Trophoblast cell (in vitro differentiated cells and primary cell): ENCODE results near the gene IGF2R.

Source experiments
- DNase-seq, 2 donors: peaks; one replicate each; pipeline ENCODE4 v3.0.0-alpha.2; 2016
- H2AFZ ChIP-seq: 2 replicates; pipeline ENCODE4 v1.6.1; 2013; ENCODE audit warnings: low read length, moderate library complexity, mild to moderate bottlenecking; ENCODE audit not compliant: insufficient read depth, poor library complexity
- H2AK5ac ChIP-seq: 2 replicates; pipeline ENCODE4 v1.6.1; 2013; ENCODE audit warnings: mild to moderate bottlenecking, low read length
- H2BK120ac ChIP-seq: 2 replicates; pipeline ENCODE4 v1.6.1; 2013; ENCODE audit warnings: low read length, mild to moderate bottlenecking, moderate library complexity; ENCODE audit not compliant: insufficient read depth, poor library complexity
- H2BK12ac ChIP-seq: 2 replicates; pipeline ENCODE4 v1.6.1; 2013; ENCODE audit warnings: mild to moderate bottlenecking, low read length, moderate library complexity
- H2BK5ac ChIP-seq: 2 replicates; pipeline ENCODE4 v1.6.1; 2013; ENCODE audit warnings: low read length, low read depth, moderate library complexity, mild to moderate bottlenecking; ENCODE audit not compliant: poor library complexity
- H3K14ac ChIP-seq: 2 replicates; pipeline ENCODE4 v1.6.1; 2013; ENCODE audit warnings: mild to moderate bottlenecking, low read length
- H3K18ac ChIP-seq: 2 replicates; pipeline ENCODE4 v1.6.1; 2013; ENCODE audit warnings: mild to moderate bottlenecking, low read length
- H3K23ac ChIP-seq: 2 replicates; pipeline ENCODE4 v1.6.1; 2013; ENCODE audit warnings: low read length
- H3K27ac ChIP-seq: 2 replicates; pipeline ENCODE4 v1.5.1; 2013; ENCODE audit warnings: low read depth, mild to moderate bottlenecking, inconsistent platforms, low read length, moderate library complexity
- H3K27me3 ChIP-seq: 2 replicates; pipeline ENCODE4 v1.6.1; 2013; ENCODE audit warnings: inconsistent platforms, mild to moderate bottlenecking, low read length, moderate library complexity; ENCODE audit not compliant: insufficient read depth
- H3K36me3 ChIP-seq, 2 experiments: 1 replicate in 1 of 2; 2 replicates in 1 of 2; pipeline ENCODE4 v1.6.1; 2013; ENCODE audit warnings: low read length in 2 of 2, mild to moderate bottlenecking in 2 of 2, moderate library complexity in 1 of 2; ENCODE audit not compliant: insufficient read depth in 2 of 2, control insufficient read depth in 1 of 2
- H3K4ac ChIP-seq: 2 replicates; pipeline ENCODE4 v1.6.1; 2013; ENCODE audit warnings: low read depth, mild to moderate bottlenecking, low read length, moderate library complexity
- H3K4me1 ChIP-seq, 2 experiments: 1 replicate in 1 of 2; 2 replicates in 1 of 2; pipeline ENCODE4 v1.6.1; 2013; ENCODE audit warnings: low read length in 2 of 2, mild to moderate bottlenecking in 2 of 2, moderate library complexity in 1 of 2; ENCODE audit not compliant: insufficient read depth in 2 of 2, control insufficient read depth in 1 of 2
- H3K4me2 ChIP-seq: 2 replicates; pipeline ENCODE4 v1.6.1; 2013; ENCODE audit warnings: inconsistent platforms, mild to moderate bottlenecking, low read length, moderate library complexity
- H3K4me3 ChIP-seq: 2 replicates; pipeline ENCODE4 v1.5.1; 2013; ENCODE audit warnings: mild to moderate bottlenecking, low read depth, low read length, inconsistent platforms
- H3K79me1 ChIP-seq: one replicate; pipeline ENCODE4 v1.6.1; 2013; ENCODE audit warnings: low read length
- H3K79me2 ChIP-seq: 2 replicates; pipeline ENCODE4 v1.6.1; 2013; ENCODE audit warnings: low read length, mild to moderate bottlenecking; ENCODE audit not compliant: control insufficient read depth, insufficient read depth, poor library complexity
- H3K9ac ChIP-seq: 2 replicates; pipeline ENCODE4 v1.6.1; 2013; ENCODE audit warnings: mild to moderate bottlenecking, low read length
- H3K9me3 ChIP-seq: 2 replicates; pipeline ENCODE4 v1.6.1; 2013; ENCODE audit warnings: low read depth, mild to moderate bottlenecking, control low read depth, inconsistent platforms, low read length; ENCODE audit not compliant: insufficient read depth
- H4K12ac ChIP-seq: 2 replicates; pipeline ENCODE4 v1.6.1; 2013; ENCODE audit warnings: low read depth, mild to moderate bottlenecking, low read length, moderate library complexity
- H4K8ac ChIP-seq: 2 replicates; pipeline ENCODE4 v1.6.1; 2013; ENCODE audit warnings: low read depth, mild to moderate bottlenecking, low read length, moderate library complexity
- H4K91ac ChIP-seq: one replicate; pipeline ENCODE4 v1.6.1; 2013; ENCODE audit warnings: low read depth, mild to moderate bottlenecking, low read length, moderate library complexity
- WGBS: extraction: QIAGEN DNeasy Blood & Tissue Kit; methylation state at CpG from one replicate; pipeline ENCODE4 v1.1.7; 2013; ENCODE audit warnings: missing lambda C conversion rate; ENCODE audit not compliant: insufficient read length, insufficient coverage; ENCODE audit errors: extremely low coverage; 5-methylcytosine and 5-hydroxymethylcytosine counted together

IGF2R gene

GRCh38 chr6:160057080-160057479 is 88.2 kb downstream of the IGF2R start:
- H2AFZ ChIP-seq: no peak overlapping the region
- no peak overlapping the region for H3K27ac ChIP-seq
- no peak overlapping the region for H3K23ac ChIP-seq
- no peak overlapping the region for H3K4me2 ChIP-seq
- H4K12ac ChIP-seq: no peak overlapping the region
- no peaks in the 10 kb centered on the region for H3K9me3 ChIP-seq
- no peak overlapping the region for H2BK120ac ChIP-seq
- no peaks in the 10 kb centered on the region for H3K79me1 ChIP-seq
- no peak overlapping the region for H4K8ac ChIP-seq
- H3K14ac ChIP-seq: no peak overlapping the region
- no peak overlapping the region for H2BK12ac ChIP-seq
- H2BK5ac ChIP-seq: no peak overlapping the region
- no CpG with 5 or more reads among the region's 6 CpGs for WGBS
- H3K36me3 ChIP-seq: peaks cover 58 to 71% of the 10 kb centered on the region in 2 experiments
- DNase-seq: no peak
- no peak overlapping the region for H3K18ac ChIP-seq
- no peak overlapping the region for H3K4ac ChIP-seq
- no peak overlapping the region for H3K9ac ChIP-seq
- H4K91ac ChIP-seq: no peak overlapping the region
- no peaks in the 10 kb centered on the region for H3K79me2 ChIP-seq
- H3K4me3 ChIP-seq: no peak overlapping the region
- H3K27me3 ChIP-seq: no peaks in the 10 kb centered on the region
- no peaks in the 10 kb centered on the region for H3K4me1 ChIP-seq
- H2AK5ac ChIP-seq: no peak overlapping the region

GRCh38 chr6:160058603-160059215 is 89.8 kb downstream of the IGF2R start:
- H2BK120ac ChIP-seq: no peak overlapping the region
- no peak overlapping the region for H3K4me3 ChIP-seq
- no peak overlapping the region for H4K91ac ChIP-seq
- peaks cover 65 to 78% of the 10 kb centered on the region in 2 experiments for H3K36me3 ChIP-seq
- no peak overlapping the region for H2AK5ac ChIP-seq
- H4K8ac ChIP-seq: no peak overlapping the region
- no peak overlapping the region for H3K18ac ChIP-seq
- no peak overlapping the region for H3K9ac ChIP-seq
- H3K27ac ChIP-seq: no peak overlapping the region
- no peak overlapping the region for H3K23ac ChIP-seq
- no peak overlapping the region for H2AFZ ChIP-seq
- no peaks in the 10 kb centered on the region for H3K27me3 ChIP-seq
- H2BK12ac ChIP-seq: no peak overlapping the region
- H4K12ac ChIP-seq: no peak overlapping the region
- H2BK5ac ChIP-seq: no peak overlapping the region
- H3K4me1 ChIP-seq: no peaks in the 10 kb centered on the region
- no peaks in the 10 kb centered on the region for H3K9me3 ChIP-seq
- H3K4me2 ChIP-seq: no peak overlapping the region
- no peak for DNase-seq
- H3K14ac ChIP-seq: no peak overlapping the region
- WGBS: no CpG with 5 or more reads among the region's 6 CpGs
- no peaks in the 10 kb centered on the region for H3K79me2 ChIP-seq
- H3K4ac ChIP-seq: no peak overlapping the region
- no peaks in the 10 kb centered on the region for H3K79me1 ChIP-seq

GRCh38 chr6:160060221-160060620 is 91.3 kb downstream of the IGF2R start:
- no peak overlapping the region for H4K8ac ChIP-seq
- no peak overlapping the region for H3K4me3 ChIP-seq
- no peak overlapping the region for H2BK12ac ChIP-seq
- no peak overlapping the region for H3K14ac ChIP-seq
- H3K23ac ChIP-seq: no peak overlapping the region
- no peak overlapping the region for H3K27ac ChIP-seq
- H4K12ac ChIP-seq: no peak overlapping the region
- no peak overlapping the region for H3K18ac ChIP-seq
- H3K27me3 ChIP-seq: no peaks in the 10 kb centered on the region
- no peak overlapping the region for H3K9ac ChIP-seq
- no peak overlapping the region for H2BK5ac ChIP-seq
- H2AFZ ChIP-seq: no peak overlapping the region
- peaks cover 65 to 79% of the 10 kb centered on the region in 2 experiments for H3K36me3 ChIP-seq
- no peak overlapping the region for H3K4ac ChIP-seq
- H4K91ac ChIP-seq: no peak overlapping the region
- no peaks in the 10 kb centered on the region for H3K79me1 ChIP-seq
- H3K9me3 ChIP-seq: peaks cover 1% of the 10 kb centered on the region
- WGBS: no CpG with 5 or more reads among the region's 11 CpGs
- no peak overlapping the region for H2BK120ac ChIP-seq
- no peaks in the 10 kb centered on the region for H3K4me1 ChIP-seq
- H3K79me2 ChIP-seq: no peaks in the 10 kb centered on the region
- H3K4me2 ChIP-seq: no peak overlapping the region
- DNase-seq: no peak
- no peak overlapping the region for H2AK5ac ChIP-seq

GRCh38 chr6:160060920-160061447 is 92.1 kb downstream of the IGF2R start:
- no peak overlapping the region for H3K4ac ChIP-seq
- no peaks in the 10 kb centered on the region for H3K79me1 ChIP-seq
- H4K91ac ChIP-seq: no peak overlapping the region
- no peak overlapping the region for H3K4me3 ChIP-seq
- no peak overlapping the region for H3K27ac ChIP-seq
- no peak overlapping the region for H3K9ac ChIP-seq
- H3K4me1 ChIP-seq: no peaks in the 10 kb centered on the region
- H2AK5ac ChIP-seq: no peak overlapping the region
- H2BK5ac ChIP-seq: no peak overlapping the region
- no CpG with 5 or more reads among the region's 4 CpGs for whole genome bisulfite sequencing
- H3K4me2 ChIP-seq: no peak overlapping the region
- H4K12ac ChIP-seq: no peak overlapping the region
- H2BK12ac ChIP-seq: no peak overlapping the region
- H3K14ac ChIP-seq: no peak overlapping the region
- no peak for DNase-seq
- no peaks in the 10 kb centered on the region for H3K79me2 ChIP-seq
- peaks cover 58 to 72% of the 10 kb centered on the region in 2 experiments for H3K36me3 ChIP-seq
- no peak overlapping the region for H3K23ac ChIP-seq
- no peak overlapping the region for H2AFZ ChIP-seq
- H4K8ac ChIP-seq: no peak overlapping the region
- no peaks in the 10 kb centered on the region for H3K27me3 ChIP-seq
- peaks cover 1% of the 10 kb centered on the region for H3K9me3 ChIP-seq
- H3K18ac ChIP-seq: no peak overlapping the region
- H2BK120ac ChIP-seq: no peak overlapping the region
